NK-92 (cell line): ENCODE measurements around the gene NEDD4.
"Not testable (repeated sequence)": the region's sequence is repeated elsewhere in the genome, so short reads cannot be mapped to it uniquely, and the experiment has no call there.

Experiments
- DNase-seq: peaks from one replicate; lab custom pipeline; 2025; ENCODE audit not compliant: unreplicated experiment; lab: John Stamatoyannopoulos, UW

NEDD4 gene

DNA sequence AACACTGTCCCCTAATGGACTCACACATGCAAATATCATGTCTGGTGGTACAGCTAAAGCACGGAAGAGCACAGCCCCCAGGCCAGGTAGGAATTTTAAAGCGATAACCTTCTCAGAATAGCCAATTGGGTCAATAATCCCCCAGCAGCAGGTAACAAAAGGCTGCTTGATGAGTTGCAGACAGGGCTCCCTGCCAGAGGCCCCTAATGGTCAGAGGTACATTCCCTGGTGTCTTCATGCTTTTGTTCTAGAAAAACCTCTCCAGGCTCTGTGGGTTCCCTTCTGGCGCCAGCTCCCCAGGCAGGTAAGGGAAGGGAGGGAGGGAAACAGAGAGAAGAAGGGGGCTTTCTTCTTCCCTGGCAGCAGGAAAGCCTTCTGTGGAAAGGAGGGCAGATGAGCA, 207.1 kb downstream of the NEDD4 start:
- DNase-seq: no peak

DNA sequence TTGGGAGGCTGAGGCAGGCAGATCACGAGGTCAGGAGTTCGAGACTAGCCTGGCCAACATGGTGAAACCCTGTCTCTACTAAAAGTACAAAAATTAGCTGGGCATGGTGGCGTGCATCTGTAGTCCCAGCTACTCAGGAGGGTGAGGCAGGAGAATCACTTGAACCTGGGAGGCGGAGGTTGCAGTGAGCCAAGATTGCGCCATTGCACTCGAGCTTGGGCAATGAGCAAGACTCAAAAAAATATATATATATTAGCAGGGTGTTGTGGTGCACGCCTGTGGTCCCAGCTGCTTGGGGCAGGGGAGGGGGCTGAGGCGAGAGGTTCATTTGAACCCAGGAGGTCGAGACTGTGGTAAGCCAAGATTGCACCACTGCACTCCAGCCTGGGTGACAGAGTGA, 207.8 kb downstream of the NEDD4 start:
- not testable (repeated sequence) for DNase-seq

DNA sequence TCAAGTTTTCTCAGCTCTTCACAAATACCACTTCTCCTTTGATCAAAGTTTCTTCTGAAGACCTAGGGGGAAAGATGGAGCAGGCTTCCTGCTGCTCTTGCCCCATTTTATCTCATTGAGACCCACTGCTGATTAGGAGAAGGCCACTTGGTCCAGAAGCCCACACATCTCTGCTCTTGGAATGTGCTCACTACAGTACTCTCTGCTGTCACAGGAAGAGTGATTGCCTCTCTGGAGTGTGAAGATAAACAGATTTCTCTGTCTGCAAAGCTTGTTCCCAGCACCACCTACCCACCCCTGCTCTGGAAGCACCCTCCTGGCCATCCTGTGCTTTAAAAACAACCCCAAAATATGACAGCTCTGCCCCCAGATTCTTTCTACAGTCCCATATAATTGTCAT, 209.1 kb downstream of the NEDD4 start:
- no peak for DNase-seq

DNA sequence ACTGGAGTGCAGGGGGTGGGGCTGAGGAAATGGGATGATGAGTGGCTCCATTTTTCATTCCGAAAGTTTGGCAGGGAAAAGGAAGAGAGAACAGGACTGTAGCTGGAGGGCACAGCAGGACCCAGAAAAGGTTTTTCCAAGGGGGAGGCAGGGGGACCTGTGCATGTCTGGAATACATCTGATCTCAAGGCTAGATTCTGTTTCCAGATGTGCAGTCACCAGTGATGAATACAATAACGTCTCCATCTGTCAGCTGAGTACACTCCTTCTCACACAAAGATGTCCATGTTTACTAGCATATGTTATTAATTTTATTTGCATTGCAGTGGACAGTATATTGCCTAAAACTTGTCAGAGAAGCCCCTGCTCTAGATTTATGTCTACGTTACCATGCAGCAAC, 210.5 kb downstream of the NEDD4 start:
- no peak for DNase-seq

DNA sequence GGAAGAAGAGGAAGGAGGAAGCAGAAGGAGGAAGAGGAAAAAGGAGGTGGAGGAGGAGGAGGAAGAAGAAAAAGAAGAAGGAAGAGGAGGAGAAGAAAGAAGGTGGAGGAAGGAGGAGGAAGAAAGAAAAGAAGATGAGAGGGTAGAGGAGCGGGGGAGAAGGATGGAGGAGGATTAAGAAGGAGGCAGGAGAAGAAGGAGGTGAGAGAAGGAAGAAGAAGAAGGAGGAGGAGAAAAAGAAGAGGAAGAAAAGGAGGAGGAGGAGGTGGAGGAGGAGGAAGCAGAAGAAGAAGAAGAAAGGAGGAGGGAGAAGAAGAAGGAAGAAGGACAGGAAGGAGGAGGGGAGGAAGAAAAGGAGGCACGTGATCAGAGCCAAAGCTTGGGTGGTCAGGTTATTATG, 213.1 kb downstream of the NEDD4 start:
- DNase-seq: no peak

DNA sequence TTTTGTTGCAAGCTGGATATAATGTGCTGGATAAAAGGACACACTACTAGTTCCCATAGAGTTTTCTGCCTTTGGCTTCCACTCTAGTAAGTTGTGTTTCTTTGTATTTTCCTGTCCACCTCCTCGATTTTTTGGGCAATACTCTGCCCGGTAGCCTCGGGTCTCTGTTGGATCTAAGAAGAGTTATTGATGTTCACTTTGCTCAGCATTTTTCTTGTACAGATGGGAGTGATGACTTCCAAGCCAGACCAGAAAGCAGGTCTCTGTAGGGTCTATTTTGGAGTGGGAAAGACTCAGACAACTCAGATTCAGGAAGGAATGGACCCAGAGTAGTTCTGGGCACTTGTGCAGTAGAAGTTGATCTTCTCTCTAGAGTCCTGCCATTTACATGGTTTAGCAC, 214.5 kb downstream of the NEDD4 start:
- DNase-seq: no peak
